H9 (cell line): ENCODE data around the gene PCDHGC3. TPM values are rescaled to one million over a fixed set of nuclear protein-coding genes. Genes with fewer than 3 reads are reported as not detected.
A peak's percentile ranks its signal among the peaks of the same experiment; 100 is the strongest.

Experiments used
- DNase-seq: peaks from one replicate; pipeline ENCODE4 v3.0.0-alpha.2; 2017
- H2AFZ ChIP-seq: one replicate; pipeline ENCODE4 v1.6.1; 2013; ENCODE audit warnings: mild to moderate bottlenecking, low read length, control low read depth, moderate library complexity
- H2AK5ac ChIP-seq: 2 replicates; pipeline ENCODE4 v1.6.1; 2013; ENCODE audit warnings: low read length, control low read depth, mixed read lengths; ENCODE audit not compliant: insufficient read length
- H2BK120ac ChIP-seq: one replicate; pipeline ENCODE4 v1.6.1; 2013; ENCODE audit warnings: low read depth, mild to moderate bottlenecking, low read length, control low read depth, inconsistent platforms; ENCODE audit not compliant: poor library complexity, severe bottlenecking
- H2BK12ac ChIP-seq: 2 replicates; pipeline ENCODE4 v1.6.1; 2013; ENCODE audit warnings: low read length, control low read depth, mixed read lengths, low read depth; ENCODE audit not compliant: insufficient read length
- H2BK15ac ChIP-seq: 2 replicates; pipeline ENCODE4 v1.6.1; 2013; ENCODE audit warnings: low read depth, low read length, control low read depth
- H2BK20ac ChIP-seq: one replicate; pipeline ENCODE4 v1.6.1; 2013; ENCODE audit warnings: low read depth, mild to moderate bottlenecking, low read length, control low read depth, inconsistent platforms; ENCODE audit not compliant: poor library complexity, severe bottlenecking
- H2BK5ac ChIP-seq: 2 replicates; pipeline ENCODE4 v1.6.1; 2013; ENCODE audit warnings: low read length, control low read depth, mixed read lengths; ENCODE audit not compliant: insufficient read length
- H3K14ac ChIP-seq: 2 replicates; pipeline ENCODE4 v1.6.1; 2013; ENCODE audit warnings: low read length, control low read depth; ENCODE audit not compliant: insufficient read depth
- H3K18ac ChIP-seq: 2 replicates; pipeline ENCODE4 v1.6.1; 2013; ENCODE audit warnings: low read depth, mild to moderate bottlenecking, mixed read lengths, low read length, control low read depth; ENCODE audit not compliant: insufficient read length
- H3K23ac ChIP-seq: 2 replicates; pipeline ENCODE4 v1.6.1; 2013; ENCODE audit warnings: low read length, control low read depth, mixed read lengths, low read depth; ENCODE audit not compliant: insufficient read length
- H3K23me2 ChIP-seq: 2 replicates; pipeline ENCODE4 v1.6.1; 2013; ENCODE audit warnings: low read depth, mild to moderate bottlenecking, mixed read lengths, low read length, control low read depth; ENCODE audit not compliant: insufficient read length, poor library complexity, severe bottlenecking
- H3K27ac ChIP-seq: 2 replicates; pipeline ENCODE4 v1.5.1; 2013; ENCODE audit warnings: low read length, control low read depth, mixed read lengths, low read depth; ENCODE audit not compliant: insufficient read length
- H3K27me3 ChIP-seq: 2 replicates; pipeline ENCODE4 v1.6.1; 2013; ENCODE audit warnings: low read length, control low read depth, inconsistent platforms; ENCODE audit not compliant: insufficient read depth
- H3K4ac ChIP-seq: 2 replicates; pipeline ENCODE4 v1.6.1; 2013; ENCODE audit warnings: low read depth, mild to moderate bottlenecking, control low read depth, inconsistent platforms, low read length, moderate library complexity
- H3K4me1 ChIP-seq: 2 replicates; pipeline ENCODE4 v1.6.1; 2013; ENCODE audit warnings: low read length, control low read depth, inconsistent platforms; ENCODE audit not compliant: insufficient read depth
- H3K4me2 ChIP-seq: 2 replicates; pipeline ENCODE4 v1.6.1; 2013; ENCODE audit warnings: low read length, control low read depth, mixed read lengths; ENCODE audit not compliant: insufficient read length, insufficient read depth
- H3K56ac ChIP-seq: 2 replicates; pipeline ENCODE4 v1.6.1; 2013; ENCODE audit warnings: low read depth, mild to moderate bottlenecking, mixed read lengths, low read length, control low read depth; ENCODE audit not compliant: insufficient read length
- H3K79me1 ChIP-seq: 2 replicates; pipeline ENCODE4 v1.6.1; 2013; ENCODE audit warnings: low read depth, mild to moderate bottlenecking, moderate library complexity, low read length, control low read depth, inconsistent platforms; ENCODE audit not compliant: insufficient read depth, poor library complexity, severe bottlenecking
- H3K79me2 ChIP-seq: 2 replicates; pipeline ENCODE4 v1.6.1; 2013; ENCODE audit warnings: low read length, control low read depth, inconsistent platforms; ENCODE audit not compliant: insufficient read depth
- H3K9ac ChIP-seq: 2 replicates; pipeline ENCODE4 v1.6.1; 2013; ENCODE audit warnings: low read length, control low read depth, mixed read lengths; ENCODE audit not compliant: insufficient read length; ENCODE audit errors: extremely low read depth
- H3K9me3 ChIP-seq: one replicate; pipeline ENCODE4 v1.6.1; 2013; ENCODE audit warnings: low read depth, low read length, inconsistent platforms; ENCODE audit not compliant: control insufficient read depth
- H3T11ph ChIP-seq: one replicate; pipeline ENCODE4 v1.6.1; 2013; ENCODE audit warnings: mild to moderate bottlenecking, low read length, control low read depth, inconsistent platforms
- H4K20me1 ChIP-seq: one replicate; pipeline ENCODE4 v1.6.1; 2013; ENCODE audit not compliant: control insufficient read depth, insufficient read length, insufficient read depth
- H4K5ac ChIP-seq: 2 replicates; pipeline ENCODE4 v1.6.1; 2013; ENCODE audit warnings: low read depth, mild to moderate bottlenecking, mixed read lengths, low read length, control low read depth; ENCODE audit not compliant: insufficient read length
- H4K8ac ChIP-seq: replicated peaks from 2 replicates; pipeline ENCODE4 v1.6.1; 2013; ENCODE audit warnings: low read length, control low read depth, mixed read lengths, low read depth; ENCODE audit not compliant: insufficient read length
- H4K91ac ChIP-seq: 2 replicates; pipeline ENCODE4 v1.6.1; 2013; ENCODE audit warnings: low read depth, mild to moderate bottlenecking, moderate library complexity, mixed read lengths, low read length, control low read depth; ENCODE audit not compliant: insufficient read length
- H3K27ac Mint-ChIP-seq, 3 experiments: 2 replicates in 2 of 3; 3 replicates in 1 of 3; pipeline ENCODE4 v1.8.0; 2020 to 2021; ENCODE audit warnings: mixed read lengths in 3 of 3, mild to moderate bottlenecking in 1 of 3, moderate library complexity in 1 of 3
- H3K27me3 Mint-ChIP-seq: 2 replicates; pipeline ENCODE4 v1.8.0; 2021; ENCODE audit warnings: low read depth, mild to moderate bottlenecking, moderate library complexity, mixed read lengths
- H3K36me3 Mint-ChIP-seq, 3 experiments: 2 replicates in 2 of 3; 3 replicates in 1 of 3; pipeline ENCODE4 v1.8.0; 2020 to 2021; ENCODE audit warnings: low read depth in 3 of 3, mixed read lengths in 3 of 3; ENCODE audit not compliant: insufficient read depth in 1 of 3
- H3K4me1 Mint-ChIP-seq, 2 experiments: 2 replicates each; pipeline ENCODE4 v1.8.0; 2020; ENCODE audit warnings: mixed read lengths in 2 of 2
- H3K4me3 Mint-ChIP-seq, 2 experiments: 2 replicates in 1 of 2; 3 replicates in 1 of 2; pipeline ENCODE4 v1.8.0; 2020 to 2021; ENCODE audit warnings: mild to moderate bottlenecking in 2 of 2, mixed read lengths in 2 of 2, moderate library complexity in 1 of 2
- H3K9me3 Mint-ChIP-seq, 2 experiments: 2 replicates in 1 of 2; 3 replicates in 1 of 2; pipeline ENCODE4 v1.8.0; 2020; ENCODE audit warnings: mild to moderate bottlenecking in 2 of 2, mixed read lengths in 2 of 2, moderate library complexity in 1 of 2
- WGBS: extraction: QIAGEN DNeasy Blood & Tissue Kit; methylation state at CpG from one replicate; pipeline ENCODE4 v1.1.7; 2013; ENCODE audit warnings: missing lambda C conversion rate, low lambda C conversion rate, mixed read lengths; ENCODE audit not compliant: insufficient read length; ENCODE audit errors: extremely low coverage; 5-methylcytosine and 5-hydroxymethylcytosine counted together
- total RNA-seq: library from RNA; stranded (reverse); gene quantifications from 2 replicates; pipeline ENCODE4 v1.2.1, GENCODE V29; 2021
- TF ChIP-seq, protein P1 (sequence below): fragments of 200-600 bp; sonication (generic); conservative IDR thresholded peaks from 3 replicates; pipeline ENCODE4 v1.8.0; 2021; ENCODE audit warnings: antibody characterized with exemption, mild to moderate bottlenecking

PCDHGC3 gene
- total RNA-seq, 1 experiment from 2014 or later = 19.8 TPM

DNA sequence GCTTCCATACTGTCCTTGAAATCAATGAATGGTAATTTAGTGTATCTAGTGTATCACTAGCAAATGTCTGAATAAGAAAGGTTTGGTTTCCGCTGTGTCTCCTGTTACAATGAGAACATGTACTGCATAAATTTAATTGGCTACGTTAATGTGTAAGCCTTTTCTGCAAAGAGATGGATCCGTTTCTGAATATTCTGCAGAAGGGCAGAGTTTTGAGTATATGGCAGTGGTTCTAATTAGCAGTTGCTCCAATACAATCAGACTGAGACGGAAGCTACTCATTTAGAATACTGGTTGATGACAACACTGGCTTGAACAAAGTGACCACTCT lies 8.5 kb downstream of the PCDHGC3 start:
- no peak overlapping the region for H2AK5ac ChIP-seq
- H3K27ac ChIP-seq = no peak overlapping the region
- no peaks in the 10 kb centered on the region; the same call in 1 of the 2 replicates for H3K79me2 ChIP-seq
- no peak overlapping the region for H2BK120ac ChIP-seq
- Mint-ChIP-seq H3K36me3 (peaks cover 5 to 10% (median 8%) of the 10 kb centered on the region in 3 experiments; a peak in 4 of 7 replicates), H3K27ac (peak overlapping the region; percentile 16 to 67 (median 46); a peak in 5 of 7 replicates), H3K4me3 (peak overlapping the region; percentile 76 to 88), H3K4me1 (peaks cover 36 to 41% of the 10 kb centered on the region in 2 experiments), H3K9me3 (no peaks in the 10 kb centered on the region), H3K27me3 (peaks cover 23% of the 10 kb centered on the region)
- H2AFZ ChIP-seq = no peak overlapping the region
- H4K20me1 ChIP-seq = no peaks in the 10 kb centered on the region
- peaks cover 9% of the 10 kb centered on the region for H3K23me2 ChIP-seq
- H3K79me1 ChIP-seq = no peaks in the 10 kb centered on the region
- peaks cover 5% of the 10 kb centered on the region; the same call in 1 of the 2 replicates for H3K4me1 ChIP-seq
- TF ChIP-seq, protein P1, sequence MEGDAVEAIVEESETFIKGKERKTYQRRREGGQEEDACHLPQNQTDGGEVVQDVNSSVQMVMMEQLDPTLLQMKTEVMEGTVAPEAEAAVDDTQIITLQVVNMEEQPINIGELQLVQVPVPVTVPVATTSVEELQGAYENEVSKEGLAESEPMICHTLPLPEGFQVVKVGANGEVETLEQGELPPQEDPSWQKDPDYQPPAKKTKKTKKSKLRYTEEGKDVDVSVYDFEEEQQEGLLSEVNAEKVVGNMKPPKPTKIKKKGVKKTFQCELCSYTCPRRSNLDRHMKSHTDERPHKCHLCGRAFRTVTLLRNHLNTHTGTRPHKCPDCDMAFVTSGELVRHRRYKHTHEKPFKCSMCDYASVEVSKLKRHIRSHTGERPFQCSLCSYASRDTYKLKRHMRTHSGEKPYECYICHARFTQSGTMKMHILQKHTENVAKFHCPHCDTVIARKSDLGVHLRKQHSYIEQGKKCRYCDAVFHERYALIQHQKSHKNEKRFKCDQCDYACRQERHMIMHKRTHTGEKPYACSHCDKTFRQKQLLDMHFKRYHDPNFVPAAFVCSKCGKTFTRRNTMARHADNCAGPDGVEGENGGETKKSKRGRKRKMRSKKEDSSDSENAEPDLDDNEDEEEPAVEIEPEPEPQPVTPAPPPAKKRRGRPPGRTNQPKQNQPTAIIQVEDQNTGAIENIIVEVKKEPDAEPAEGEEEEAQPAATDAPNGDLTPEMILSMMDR = no peak
- H4K5ac ChIP-seq = no peak overlapping the region
- H3K4ac ChIP-seq = no peak overlapping the region
- no peak overlapping the region for H4K8ac ChIP-seq
- H3K9me3 ChIP-seq = no peaks in the 10 kb centered on the region
- H3K18ac ChIP-seq = no peak overlapping the region
- H2BK12ac ChIP-seq = no peak overlapping the region
- no peak overlapping the region for H3K23ac ChIP-seq
- no peak overlapping the region for H2BK20ac ChIP-seq
- H3T11ph ChIP-seq = no peak overlapping the region
- no peak overlapping the region for H2BK15ac ChIP-seq
- H3K9ac ChIP-seq = no peak overlapping the region
- no peak for DNase-seq
- no peak overlapping the region for H3K14ac ChIP-seq
- H3K4me2 ChIP-seq = peak overlapping the region; percentile 91
- H2BK5ac ChIP-seq = no peak overlapping the region
- no CpG with 5 or more reads among the region's 4 CpGs for WGBS
- H3K56ac ChIP-seq = no peak overlapping the region
- peaks cover 8% of the 10 kb centered on the region; the same call in 1 of the 2 replicates for H3K27me3 ChIP-seq
- H4K91ac ChIP-seq = no peak overlapping the region
